Measurements from ENCODE around the gene DLGAP4. TPM values are rescaled to one million over a fixed set of nuclear protein-coding genes. Genes with fewer than 3 reads are reported as not detected.

The DLGAP4 gene
- polyA plus RNA-seq, 2 of the 4 experiments (the other 2 are of a cell fraction), result 11.9 to 36.7 TPM

DNA sequence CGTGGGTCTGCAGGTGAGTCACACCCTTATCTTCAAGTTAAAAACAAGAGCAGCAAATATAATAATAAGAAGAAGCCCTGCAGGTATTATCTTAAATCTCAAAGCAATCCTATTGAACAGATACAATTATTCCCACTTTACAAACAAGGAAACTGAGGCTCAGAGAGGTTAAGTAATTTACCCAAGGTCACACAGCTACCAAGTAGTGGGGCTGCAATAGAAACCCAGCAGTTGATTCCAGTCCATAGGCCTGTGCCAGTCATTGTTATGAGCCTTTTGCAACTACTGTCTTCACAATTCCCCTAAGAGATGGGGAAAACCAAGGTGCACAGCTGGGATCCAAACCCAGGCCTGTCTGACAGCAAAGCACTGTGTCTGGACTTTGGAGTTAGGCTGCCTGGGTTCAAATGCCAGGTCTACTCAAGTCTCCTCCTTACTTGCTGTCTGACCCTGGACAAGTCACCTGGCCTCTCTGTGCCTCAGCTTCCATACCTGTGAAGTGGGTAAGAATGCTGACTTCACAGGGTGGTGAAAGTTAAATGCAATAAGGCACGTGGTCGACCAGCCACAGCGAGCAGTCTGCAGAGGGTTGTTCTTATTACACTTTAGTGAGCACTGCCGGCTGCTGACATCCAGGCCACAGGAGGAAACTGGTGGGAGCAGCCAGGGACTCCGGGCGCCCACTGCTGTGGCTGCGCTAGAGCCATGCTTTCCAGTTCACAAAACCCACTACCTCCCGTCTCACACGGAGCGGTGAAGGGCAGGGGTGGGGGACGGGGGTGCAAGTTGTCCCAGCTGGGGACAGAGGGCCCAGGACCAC lies 241.3 kb downstream of the DLGAP4 start:
- ChIA-PET CTCF (interaction anchor here (0.6 to 1.2 kb wide), 3 partner anchors 11 to 207 kb away, joined by 3 to 4 read pairs (median 3); no protein-coding TSS in a partner anchor), POLR2A (no interaction called here)
- DNase-seq (ENCODE audit: low read depth in 1 of 2, low spot score in 1 of 2) (no peak), FAIRE-seq (no peak), ATAC-seq (no peak)
- Histone ChIP-seq H3K9me3 (no peaks in the 10 kb centered on the region), H3K27ac (no peak overlapping the region), H3K4me2 (no peak overlapping the region), H3K4me3 (no peak overlapping the region), H3K4me1 (no peaks in the 10 kb centered on the region)
- WGBS (ENCODE audit: missing lambda C conversion rate), result 77% methylated on average over 11 of the region's 12 CpGs
- TF ChIP-seq HDAC2 (IDR thresholded peaks at IDR 0.05) (no peak), GATA3 (IDR thresholded peaks at IDR 0.05; ENCODE audit: borderline replicate concordance) (no peak), RCOR1 (IDR thresholded peaks at IDR 0.05; ENCODE audit: low read depth, low read length) (no peak), ZFP36 (IDR thresholded peaks at IDR 0.05; ENCODE audit: borderline replicate concordance, partially characterized antibody) (peak; percentile 44), ESRRA (IDR thresholded peaks at IDR 0.05; ENCODE audit: borderline replicate concordance, low read length) (no peak), POLR2A (IDR thresholded peaks at IDR 0.05; ENCODE audit: low read length) (no peak), KDM5A (IDR thresholded peaks at IDR 0.05) (no peak), HOXB13 (CRISPR knock-in tag; IDR thresholded peaks at IDR 0.05; ENCODE audit: low read depth) (no peak), RNF2 (IDR thresholded peaks at IDR 0.05; ENCODE audit: borderline replicate concordance, low read depth) (no peak), CHD4 (IDR thresholded peaks at IDR 0.05; ENCODE audit: borderline replicate concordance) (0 out of 2 replicates have a peak, but pooled peaks have one; percentile 47), TP53 (CRISPR knock-in tag; IDR thresholded peaks at IDR 0.05) (no peak), KDM1A (IDR thresholded peaks at IDR 0.05; ENCODE audit: low read depth) (peak; percentile 77; the same call in 1 of the 2 replicates)
- TF ChIP-seq, protein P1, sequence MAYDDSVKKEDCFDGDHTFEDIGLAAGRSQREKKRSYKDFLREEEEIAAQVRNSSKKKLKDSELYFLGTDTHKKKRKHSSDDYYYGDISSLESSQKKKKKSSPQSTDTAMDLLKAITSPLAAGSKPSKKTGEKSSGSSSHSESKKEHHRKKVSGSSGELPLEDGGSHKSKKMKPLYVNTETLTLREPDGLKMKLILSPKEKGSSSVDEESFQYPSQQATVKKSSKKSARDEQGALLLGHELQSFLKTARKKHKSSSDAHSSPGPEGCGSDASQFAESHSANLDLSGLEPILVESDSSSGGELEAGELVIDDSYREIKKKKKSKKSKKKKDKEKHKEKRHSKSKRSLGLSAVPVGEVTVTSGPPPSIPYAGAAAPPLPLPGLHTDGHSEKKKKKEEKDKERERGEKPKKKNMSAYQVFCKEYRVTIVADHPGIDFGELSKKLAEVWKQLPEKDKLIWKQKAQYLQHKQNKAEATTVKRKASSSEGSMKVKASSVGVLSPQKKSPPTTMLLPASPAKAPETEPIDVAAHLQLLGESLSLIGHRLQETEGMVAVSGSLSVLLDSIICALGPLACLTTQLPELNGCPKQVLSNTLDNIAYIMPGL (CRISPR knock-in tag; IDR thresholded peaks at IDR 0.05; ENCODE audit: borderline replicate concordance), result no peak

DNA sequence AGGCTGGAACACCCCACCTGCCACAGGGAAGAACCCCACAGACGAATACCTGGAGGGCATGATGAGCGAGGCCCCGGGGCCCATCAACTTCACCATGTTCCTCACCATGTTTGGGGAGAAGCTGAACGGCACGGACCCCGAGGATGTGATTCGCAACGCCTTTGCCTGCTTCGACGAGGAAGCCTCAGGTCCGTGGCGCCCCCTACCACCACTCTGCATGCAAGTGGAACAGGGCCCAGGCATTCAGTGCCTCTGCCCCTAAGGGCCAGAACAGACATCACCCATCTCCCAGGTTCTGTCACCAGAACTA lies 241.8 kb downstream of the DLGAP4 start:
- H3K4me3 ChIP-seq, result no peak overlapping the region
- no peaks in the 10 kb centered on the region for H3K4me1 ChIP-seq
- ChIA-PET POLR2A (no interaction called here), CTCF (interaction anchor here (0.8 kb wide), 1 partner anchor 10 kb away, joined by 4 read pairs; no protein-coding TSS in a partner anchor)
- H3K9me3 ChIP-seq, result no peaks in the 10 kb centered on the region
- WGBS (ENCODE audit: missing lambda C conversion rate), result 84% methylated on average over 12 of the region's 12 CpGs
- no peak overlapping the region for H3K27ac ChIP-seq
- H3K4me2 ChIP-seq, result no peak overlapping the region
- peak in 1 of 2 experiments; percentile 44; a peak in 4 of 6 replicates for ATAC-seq
- FAIRE-seq, result no peak
- TF ChIP-seq, protein P2, sequence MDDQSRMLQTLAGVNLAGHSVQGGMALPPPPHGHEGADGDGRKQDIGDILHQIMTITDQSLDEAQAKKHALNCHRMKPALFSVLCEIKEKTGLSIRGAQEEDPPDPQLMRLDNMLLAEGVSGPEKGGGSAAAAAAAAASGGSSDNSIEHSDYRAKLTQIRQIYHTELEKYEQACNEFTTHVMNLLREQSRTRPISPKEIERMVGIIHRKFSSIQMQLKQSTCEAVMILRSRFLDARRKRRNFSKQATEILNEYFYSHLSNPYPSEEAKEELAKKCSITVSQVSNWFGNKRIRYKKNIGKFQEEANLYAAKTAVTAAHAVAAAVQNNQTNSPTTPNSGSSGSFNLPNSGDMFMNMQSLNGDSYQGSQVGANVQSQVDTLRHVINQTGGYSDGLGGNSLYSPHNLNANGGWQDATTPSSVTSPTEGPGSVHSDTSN (IDR thresholded peaks at IDR 0.05), result no peak
- TF ChIP-seq ZSCAN20 (CRISPR knock-in tag; IDR thresholded peaks at IDR 0.05) (no peak), SREBF2 (IDR thresholded peaks at IDR 0.05) (no peak), CHD2 (IDR thresholded peaks at IDR 0.05; ENCODE audit: low read length, partially characterized antibody) (no peak), EHMT2 (IDR thresholded peaks at IDR 0.05; ENCODE audit: low read depth) (no peak), GATA3 (IDR thresholded peaks at IDR 0.05; ENCODE audit: borderline replicate concordance) (no peak), NR3C1 (IDR thresholded peaks at IDR 0.05) (no peak), CBX8 (IDR thresholded peaks at IDR 0.05) (no peak), MAZ (IDR thresholded peaks at IDR 0.05; ENCODE audit: borderline replicate concordance, low read depth, low read length) (no peak), RCOR1 (IDR thresholded peaks at IDR 0.05; ENCODE audit: low read depth, low read length) (no peak), MYC (IDR thresholded peaks at IDR 0.05; ENCODE audit: borderline replicate concordance, low read length) (no peak), EP300 (IDR thresholded peaks at IDR 0.05) (no peak), TFCP2L1 (CRISPR knock-in tag; IDR thresholded peaks at IDR 0.05) (no peak), HEYL (CRISPR knock-in tag; IDR thresholded peaks at IDR 0.05) (no peak), ESRRA (IDR thresholded peaks at IDR 0.05; ENCODE audit: borderline replicate concordance, low read length) (no peak), MAFK (IDR thresholded peaks at IDR 0.05; ENCODE audit: partially characterized antibody) (no peak), KDM1A (IDR thresholded peaks at IDR 0.05; ENCODE audit: low read depth) (no peak), NFE2L2 (conservative IDR thresholded peaks at IDR 0.05; ENCODE audit: low read length) (no peak)
- TF ChIP-seq, protein P3, sequence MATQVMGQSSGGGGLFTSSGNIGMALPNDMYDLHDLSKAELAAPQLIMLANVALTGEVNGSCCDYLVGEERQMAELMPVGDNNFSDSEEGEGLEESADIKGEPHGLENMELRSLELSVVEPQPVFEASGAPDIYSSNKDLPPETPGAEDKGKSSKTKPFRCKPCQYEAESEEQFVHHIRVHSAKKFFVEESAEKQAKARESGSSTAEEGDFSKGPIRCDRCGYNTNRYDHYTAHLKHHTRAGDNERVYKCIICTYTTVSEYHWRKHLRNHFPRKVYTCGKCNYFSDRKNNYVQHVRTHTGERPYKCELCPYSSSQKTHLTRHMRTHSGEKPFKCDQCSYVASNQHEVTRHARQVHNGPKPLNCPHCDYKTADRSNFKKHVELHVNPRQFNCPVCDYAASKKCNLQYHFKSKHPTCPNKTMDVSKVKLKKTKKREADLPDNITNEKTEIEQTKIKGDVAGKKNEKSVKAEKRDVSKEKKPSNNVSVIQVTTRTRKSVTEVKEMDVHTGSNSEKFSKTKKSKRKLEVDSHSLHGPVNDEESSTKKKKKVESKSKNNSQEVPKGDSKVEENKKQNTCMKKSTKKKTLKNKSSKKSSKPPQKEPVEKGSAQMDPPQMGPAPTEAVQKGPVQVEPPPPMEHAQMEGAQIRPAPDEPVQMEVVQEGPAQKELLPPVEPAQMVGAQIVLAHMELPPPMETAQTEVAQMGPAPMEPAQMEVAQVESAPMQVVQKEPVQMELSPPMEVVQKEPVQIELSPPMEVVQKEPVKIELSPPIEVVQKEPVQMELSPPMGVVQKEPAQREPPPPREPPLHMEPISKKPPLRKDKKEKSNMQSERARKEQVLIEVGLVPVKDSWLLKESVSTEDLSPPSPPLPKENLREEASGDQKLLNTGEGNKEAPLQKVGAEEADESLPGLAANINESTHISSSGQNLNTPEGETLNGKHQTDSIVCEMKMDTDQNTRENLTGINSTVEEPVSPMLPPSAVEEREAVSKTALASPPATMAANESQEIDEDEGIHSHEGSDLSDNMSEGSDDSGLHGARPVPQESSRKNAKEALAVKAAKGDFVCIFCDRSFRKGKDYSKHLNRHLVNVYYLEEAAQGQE (IDR thresholded peaks at IDR 0.05), result no peak
- no peak for DNase-seq (ENCODE audit: low read depth in 1 of 2, low spot score in 1 of 2)
